ENCODE measurements around the gene SLC25A41.

DNA sequence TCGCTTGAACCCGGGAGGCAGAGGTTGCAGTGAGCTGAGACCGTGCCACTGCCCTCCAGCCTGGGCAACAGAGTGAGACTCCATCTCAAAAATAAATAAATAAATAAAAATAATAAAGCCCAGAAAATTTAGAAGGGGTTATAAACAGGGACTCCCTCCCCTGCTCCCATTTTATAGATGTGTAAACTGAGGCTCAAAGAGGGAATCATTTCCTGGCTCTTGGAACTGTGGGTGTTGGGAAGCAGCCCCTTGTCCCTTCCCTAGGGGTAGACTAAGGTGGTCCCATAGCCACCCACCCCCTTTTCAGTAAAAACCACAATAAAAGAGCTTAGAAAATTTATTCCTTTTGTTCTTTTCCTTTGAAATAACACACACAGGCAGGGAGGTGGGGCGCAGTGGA lies 6.2 kb upstream of the SLC25A41 start:
- TF ChIP-seq, protein P1, sequence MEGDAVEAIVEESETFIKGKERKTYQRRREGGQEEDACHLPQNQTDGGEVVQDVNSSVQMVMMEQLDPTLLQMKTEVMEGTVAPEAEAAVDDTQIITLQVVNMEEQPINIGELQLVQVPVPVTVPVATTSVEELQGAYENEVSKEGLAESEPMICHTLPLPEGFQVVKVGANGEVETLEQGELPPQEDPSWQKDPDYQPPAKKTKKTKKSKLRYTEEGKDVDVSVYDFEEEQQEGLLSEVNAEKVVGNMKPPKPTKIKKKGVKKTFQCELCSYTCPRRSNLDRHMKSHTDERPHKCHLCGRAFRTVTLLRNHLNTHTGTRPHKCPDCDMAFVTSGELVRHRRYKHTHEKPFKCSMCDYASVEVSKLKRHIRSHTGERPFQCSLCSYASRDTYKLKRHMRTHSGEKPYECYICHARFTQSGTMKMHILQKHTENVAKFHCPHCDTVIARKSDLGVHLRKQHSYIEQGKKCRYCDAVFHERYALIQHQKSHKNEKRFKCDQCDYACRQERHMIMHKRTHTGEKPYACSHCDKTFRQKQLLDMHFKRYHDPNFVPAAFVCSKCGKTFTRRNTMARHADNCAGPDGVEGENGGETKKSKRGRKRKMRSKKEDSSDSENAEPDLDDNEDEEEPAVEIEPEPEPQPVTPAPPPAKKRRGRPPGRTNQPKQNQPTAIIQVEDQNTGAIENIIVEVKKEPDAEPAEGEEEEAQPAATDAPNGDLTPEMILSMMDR (IDR thresholded peaks at IDR 0.05): no peak
- TF ChIP-seq POLR2A (IDR thresholded peaks at IDR 0.05): no peak
